Measurements from ENCODE around the gene ART1.

ART1 gene

GRCh38 chr11:3679077-3679476 is 34.1 kb downstream of the ART1 start:
- Histone ChIP-seq H3K4me2 (ENCODE audit: low read length, poor library complexity, severe bottlenecking) (no peak overlapping the region), H2BK5ac (ENCODE audit: low read depth, low read length, poor library complexity, severe bottlenecking) (no peak overlapping the region), H3K4ac (ENCODE audit: low read depth in 1 of 2, low read length in 2 of 2) (no peak overlapping the region), H2BK15ac (ENCODE audit: low read depth, poor library complexity, severe bottlenecking) (no peak overlapping the region), H3K18ac (ENCODE audit: low read depth in 1 of 2, low read length in 2 of 2) (no peak overlapping the region), H2BK12ac (ENCODE audit: low read length in 2 of 2) (no peak overlapping the region), H4K8ac (ENCODE audit: low read length) (no peak overlapping the region), H2AK5ac (ENCODE audit: low read length, severe bottlenecking) (no peak overlapping the region), H3K4me3 (ENCODE audit: insufficient read depth in 1 of 2, low read depth in 1 of 2, low read length in 2 of 2) (no peak overlapping the region), H2BK120ac (ENCODE audit: low read depth, low read length) (no peak overlapping the region), H2AFZ (ENCODE audit: low read depth, low read length) (no peak overlapping the region), H3K36me3 (ENCODE audit: control insufficient read depth in 1 of 2, insufficient read depth in 2 of 2, low read depth in 1 of 2, low read length in 2 of 2) (peaks cover 44 to 93% of the 10 kb centered on the region in 2 experiments), H3K9me3 (ENCODE audit: control insufficient read depth, low read length) (no peaks in the 10 kb centered on the region), H4K91ac (ENCODE audit: low read length) (no peak overlapping the region), H3K79me1 (replicated peaks; ENCODE audit: low read length, poor library complexity, severe bottlenecking) (peaks cover 17% of the 10 kb centered on the region), H3K27me3 (ENCODE audit: control insufficient read depth in 1 of 2, insufficient read depth in 1 of 2, low read length in 2 of 2) (no peaks in the 10 kb centered on the region), H3K4me1 (ENCODE audit: control insufficient read depth, insufficient read depth, low read depth, low read length) (peaks cover 5% of the 10 kb centered on the region), H3K14ac (ENCODE audit: low read length in 2 of 2) (no peak overlapping the region), H3K23ac (ENCODE audit: low read length in 2 of 2) (no peak overlapping the region), H3K9ac (ENCODE audit: low read length) (no peak overlapping the region), H3K27ac (ENCODE audit: low read length, poor library complexity, severe bottlenecking) (no peak overlapping the region)
- DNase-seq: no peak
- WGBS: 100% methylated on average over 2 of the region's 3 CpGs

GRCh38 chr11:3683039-3683438 is 38.1 kb downstream of the ART1 start:
- Histone ChIP-seq H3K9me3 (ENCODE audit: control insufficient read depth, low read length) (no peaks in the 10 kb centered on the region), H2AK5ac (ENCODE audit: low read length, severe bottlenecking) (no peak overlapping the region)
- 99% methylated on average over 9 of the region's 9 CpGs for WGBS

DNA sequence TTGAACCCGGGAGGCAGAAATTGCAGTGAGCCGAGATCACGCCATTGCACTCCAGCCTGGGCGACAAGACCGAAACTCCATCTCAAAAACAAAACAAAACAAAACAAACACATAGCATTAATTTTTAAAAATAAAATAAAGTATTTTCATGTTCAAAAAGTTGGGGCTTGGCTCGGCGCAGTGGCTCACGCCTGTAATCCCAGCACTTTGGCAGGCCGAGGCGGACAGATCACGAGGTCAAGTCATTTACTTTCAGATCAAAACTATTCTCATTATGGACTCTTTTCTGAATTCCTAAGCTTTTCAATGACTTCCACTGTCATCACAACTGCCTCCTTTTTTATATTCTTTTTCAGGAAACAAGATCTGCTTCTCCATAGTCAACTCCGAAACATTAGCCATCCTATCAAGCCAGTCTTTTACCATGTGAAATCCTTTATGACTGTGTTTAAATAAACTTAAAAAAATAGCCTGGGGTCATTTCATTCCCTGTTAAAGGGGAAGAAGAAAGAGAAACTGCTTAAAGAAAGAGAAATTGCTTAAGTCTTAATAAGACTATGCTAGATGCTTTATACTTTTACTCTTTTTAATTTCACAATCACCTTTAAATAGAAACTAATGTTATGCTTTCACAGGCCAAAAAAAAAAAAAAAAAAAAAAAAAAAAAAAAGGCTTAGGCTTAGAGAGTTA is 39.3 kb downstream of the ART1 start:
- Histone ChIP-seq H2BK12ac (ENCODE audit: low read length in 2 of 2) (no peak overlapping the region), H3K9ac (ENCODE audit: low read length) (no peak overlapping the region), H3K79me1 (replicated peaks; ENCODE audit: low read length, poor library complexity, severe bottlenecking) (peaks cover 19% of the 10 kb centered on the region), H2BK5ac (ENCODE audit: low read depth, low read length, poor library complexity, severe bottlenecking) (no peak overlapping the region), H3K36me3 (ENCODE audit: control insufficient read depth in 1 of 2, insufficient read depth in 2 of 2, low read depth in 1 of 2, low read length in 2 of 2) (peaks cover 45 to 86% of the 10 kb centered on the region in 2 experiments), H3K4me2 (ENCODE audit: low read length, poor library complexity, severe bottlenecking) (no peak overlapping the region), H3K14ac (ENCODE audit: low read length in 2 of 2) (no peak overlapping the region), H3K4me3 (ENCODE audit: insufficient read depth in 1 of 2, low read depth in 1 of 2, low read length in 2 of 2) (no peak overlapping the region), H2BK15ac (ENCODE audit: low read depth, poor library complexity, severe bottlenecking) (no peak overlapping the region), H4K91ac (ENCODE audit: low read length) (no peak overlapping the region), H2AFZ (ENCODE audit: low read depth, low read length) (no peak overlapping the region), H3K27ac (ENCODE audit: low read length, poor library complexity, severe bottlenecking) (no peak overlapping the region), H2AK5ac (ENCODE audit: low read length, severe bottlenecking) (no peak overlapping the region), H3K23ac (ENCODE audit: low read length in 2 of 2) (no peak overlapping the region), H3K27me3 (ENCODE audit: control insufficient read depth in 1 of 2, insufficient read depth in 1 of 2, low read length in 2 of 2) (no peaks in the 10 kb centered on the region), H3K9me3 (ENCODE audit: control insufficient read depth, low read length) (no peaks in the 10 kb centered on the region), H4K8ac (ENCODE audit: low read length) (no peak overlapping the region), H3K18ac (ENCODE audit: low read depth in 1 of 2, low read length in 2 of 2) (no peak overlapping the region), H3K4me1 (ENCODE audit: control insufficient read depth, insufficient read depth, low read depth, low read length) (no peaks in the 10 kb centered on the region), H2BK120ac (ENCODE audit: low read depth, low read length) (no peak overlapping the region), H3K4ac (ENCODE audit: low read depth in 1 of 2, low read length in 2 of 2) (no peak overlapping the region)
- WGBS: 98% methylated on average over 7 of the region's 12 CpGs
- DNase-seq: no peak

More at GRCh38 chr11:3683039-3683438, 38.1 kb downstream of the ART1 start:
- H3K4me3 ChIP-seq (ENCODE audit: insufficient read depth in 1 of 2, low read depth in 1 of 2, low read length in 2 of 2): no peak overlapping the region
- no peak overlapping the region for H3K14ac ChIP-seq (ENCODE audit: low read length in 2 of 2)
- H3K4me1 ChIP-seq (ENCODE audit: control insufficient read depth, insufficient read depth, low read depth, low read length): no peaks in the 10 kb centered on the region
- H2BK15ac ChIP-seq (ENCODE audit: low read depth, poor library complexity, severe bottlenecking): no peak overlapping the region
- H3K79me1 ChIP-seq (replicated peaks; ENCODE audit: low read length, poor library complexity, severe bottlenecking): peaks cover 20% of the 10 kb centered on the region
- H4K91ac ChIP-seq (ENCODE audit: low read length): no peak overlapping the region
- no peak for DNase-seq
- H2BK12ac ChIP-seq (ENCODE audit: low read length in 2 of 2): no peak overlapping the region
- no peak overlapping the region for H2AFZ ChIP-seq (ENCODE audit: low read depth, low read length)
- no peak overlapping the region for H3K18ac ChIP-seq (ENCODE audit: low read depth in 1 of 2, low read length in 2 of 2)
- H3K27me3 ChIP-seq (ENCODE audit: control insufficient read depth in 1 of 2, insufficient read depth in 1 of 2, low read length in 2 of 2): no peaks in the 10 kb centered on the region
- no peak overlapping the region for H3K23ac ChIP-seq (ENCODE audit: low read length in 2 of 2)
- H3K9ac ChIP-seq (ENCODE audit: low read length): no peak overlapping the region
- no peak overlapping the region for H2BK120ac ChIP-seq (ENCODE audit: low read depth, low read length)
- no peak overlapping the region for H2BK5ac ChIP-seq (ENCODE audit: low read depth, low read length, poor library complexity, severe bottlenecking)
- no peak overlapping the region for H3K27ac ChIP-seq (ENCODE audit: low read length, poor library complexity, severe bottlenecking)
- no peak overlapping the region for H3K4me2 ChIP-seq (ENCODE audit: low read length, poor library complexity, severe bottlenecking)
- H3K4ac ChIP-seq (ENCODE audit: low read depth in 1 of 2, low read length in 2 of 2): no peak overlapping the region
- no peak overlapping the region for H4K8ac ChIP-seq (ENCODE audit: low read length)
- H3K36me3 ChIP-seq (ENCODE audit: control insufficient read depth in 1 of 2, insufficient read depth in 2 of 2, low read depth in 1 of 2, low read length in 2 of 2): peaks cover 40 to 94% of the 10 kb centered on the region in 2 experiments

DNA sequence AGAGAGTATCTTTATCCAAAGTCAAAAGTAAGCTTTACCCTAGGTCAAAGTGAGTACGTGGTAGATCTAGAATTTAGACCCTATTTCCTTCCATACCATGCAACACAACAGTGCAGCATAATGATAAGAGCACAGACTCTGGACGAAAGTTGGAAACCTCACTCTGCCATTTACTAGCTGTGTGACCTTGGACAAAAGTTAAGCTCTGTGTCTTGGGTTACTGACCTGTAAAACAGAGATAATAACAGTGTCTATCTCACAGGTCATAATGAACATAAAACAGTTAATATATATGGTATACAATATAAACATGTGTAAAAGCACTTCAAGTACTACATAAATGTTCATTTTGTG is 39.9 kb downstream of the ART1 start:
- no peak overlapping the region for H3K4me3 ChIP-seq (ENCODE audit: insufficient read depth in 1 of 2, low read depth in 1 of 2, low read length in 2 of 2)
- no peak overlapping the region for H4K8ac ChIP-seq (ENCODE audit: low read length)
- DNase-seq: no peak
- H2BK12ac ChIP-seq (ENCODE audit: low read length in 2 of 2): no peak overlapping the region
- 100% methylated on average over 1 of the region's 2 CpGs for WGBS
- H3K23ac ChIP-seq (ENCODE audit: low read length in 2 of 2): no peak overlapping the region
- H2AK5ac ChIP-seq (ENCODE audit: low read length, severe bottlenecking): no peak overlapping the region
- no peak overlapping the region for H3K18ac ChIP-seq (ENCODE audit: low read depth in 1 of 2, low read length in 2 of 2)
- H2BK5ac ChIP-seq (ENCODE audit: low read depth, low read length, poor library complexity, severe bottlenecking): no peak overlapping the region
- no peak overlapping the region for H3K4ac ChIP-seq (ENCODE audit: low read depth in 1 of 2, low read length in 2 of 2)
- peaks cover 45 to 85% of the 10 kb centered on the region in 2 experiments for H3K36me3 ChIP-seq (ENCODE audit: control insufficient read depth in 1 of 2, insufficient read depth in 2 of 2, low read depth in 1 of 2, low read length in 2 of 2)
- H2BK15ac ChIP-seq (ENCODE audit: low read depth, poor library complexity, severe bottlenecking): no peak overlapping the region
- no peak overlapping the region for H2BK120ac ChIP-seq (ENCODE audit: low read depth, low read length)
- H3K27ac ChIP-seq (ENCODE audit: low read length, poor library complexity, severe bottlenecking): no peak overlapping the region
- H3K9ac ChIP-seq (ENCODE audit: low read length): no peak overlapping the region
- H3K14ac ChIP-seq (ENCODE audit: low read length in 2 of 2): no peak overlapping the region
- H3K9me3 ChIP-seq (ENCODE audit: control insufficient read depth, low read length): no peaks in the 10 kb centered on the region
- H3K4me1 ChIP-seq (ENCODE audit: control insufficient read depth, insufficient read depth, low read depth, low read length): no peaks in the 10 kb centered on the region
- H4K91ac ChIP-seq (ENCODE audit: low read length): no peak overlapping the region
- no peak overlapping the region for H3K4me2 ChIP-seq (ENCODE audit: low read length, poor library complexity, severe bottlenecking)
- no peaks in the 10 kb centered on the region for H3K27me3 ChIP-seq (ENCODE audit: control insufficient read depth in 1 of 2, insufficient read depth in 1 of 2, low read length in 2 of 2)
- H3K79me1 ChIP-seq (replicated peaks; ENCODE audit: low read length, poor library complexity, severe bottlenecking): peaks cover 18% of the 10 kb centered on the region
- no peak overlapping the region for H2AFZ ChIP-seq (ENCODE audit: low read depth, low read length)

Measured in mesenchymal stem cell (in vitro differentiated cells and primary cell).